DND-41 (cell line): Measurements from ENCODE around the gene PARD6G.
A peak's percentile ranks its signal among the peaks of the same experiment; 100 is the strongest.

Experiments used
- ATAC-seq: fragments of 200-7000 bp; cut with Tn5 transposase; 3 replicates; pipeline ENCODE4 v1.9.1; 2021; ENCODE audit warnings: low read depth; ENCODE audit not compliant: insufficient read depth
- DNase-seq: peaks from one replicate; pipeline ENCODE4 v3.0.0-alpha.2; 2020
- H2AFZ ChIP-seq: 2 replicates; pipeline ENCODE4 v1.6.0; 2012; ENCODE audit warnings: low read depth, low read length
- H3K27ac ChIP-seq: 2 replicates; pipeline ENCODE4 v1.5.1; 2012; ENCODE audit warnings: low read length, inconsistent platforms
- H3K27me3 ChIP-seq: fragments of 200-600 bp; sonication (generic); 2 replicates; pipeline ENCODE4 v1.6.0; 2012; ENCODE audit warnings: low read length, mild to moderate bottlenecking, inconsistent platforms; ENCODE audit not compliant: insufficient read depth, poor library complexity
- H3K36me3 ChIP-seq: 2 replicates; pipeline ENCODE4 v1.5.1; 2012; ENCODE audit warnings: low read length, inconsistent platforms; ENCODE audit not compliant: insufficient read depth
- H3K4me1 ChIP-seq: 2 replicates; pipeline ENCODE4 v1.5.1; 2012; ENCODE audit warnings: mild to moderate bottlenecking, low read length; ENCODE audit not compliant: insufficient read depth
- H3K4me2 ChIP-seq: 2 replicates; pipeline ENCODE4 v1.6.0; 2012; ENCODE audit warnings: mild to moderate bottlenecking, moderate library complexity, low read length, inconsistent platforms; ENCODE audit not compliant: insufficient read depth
- H3K4me3 ChIP-seq, 2 experiments: fragments of 200-600 bp in 1 of 2; shearing (Covaris generic) in 1 of 2; 2 replicates each; pipeline ENCODE4 v1.5.1; 2012 to 2016; ENCODE audit warnings: inconsistent platforms in 2 of 2, low read length in 2 of 2, mild to moderate bottlenecking in 2 of 2, low read depth in 1 of 2, moderate library complexity in 1 of 2
- H3K79me2 ChIP-seq: 2 replicates; pipeline ENCODE4 v1.6.0; 2012; ENCODE audit warnings: low read length, inconsistent platforms; ENCODE audit not compliant: insufficient read depth
- H3K9ac ChIP-seq: 2 replicates; pipeline ENCODE4 v1.6.0; 2012; ENCODE audit warnings: low read depth, mild to moderate bottlenecking, inconsistent platforms, low read length, moderate library complexity
- H3K9me3 ChIP-seq: 2 replicates; pipeline ENCODE4 v1.5.1; 2012; ENCODE audit warnings: low read length, moderate library complexity, mild to moderate bottlenecking, inconsistent platforms; ENCODE audit not compliant: insufficient read depth, severe bottlenecking
- H4K20me1 ChIP-seq: 2 replicates; pipeline ENCODE4 v1.6.0; 2012; ENCODE audit warnings: low read length; ENCODE audit not compliant: insufficient read depth
- CTCF ChIP-seq: IDR thresholded peaks from 2 replicates; pipeline ENCODE4 v1.5.1; 2012; ENCODE audit warnings: borderline replicate concordance, low read length, moderate library complexity, mild to moderate bottlenecking; ENCODE audit not compliant: poor library complexity, severe bottlenecking; ENCODE audit errors: extremely low read depth
- EZH2 ChIP-seq: IDR thresholded peaks from 3 replicates; pipeline ENCODE4 v1.6.1; 2012; ENCODE audit warnings: borderline replicate concordance, low read depth, mild to moderate bottlenecking, moderate library complexity, low read length, inconsistent platforms; ENCODE audit not compliant: severe bottlenecking

The PARD6G gene

GRCh38 chr18:80171054-80171872, 76.1 kb downstream of the PARD6G start:
- Histone ChIP-seq H3K4me3 (no peak overlapping the region), H3K27me3 (no peaks in the 10 kb centered on the region), H3K4me1 (peaks cover 47% of the 10 kb centered on the region), H3K9ac (no peak overlapping the region), H3K4me2 (no peak overlapping the region), H3K79me2 (no peaks in the 10 kb centered on the region), H2AFZ (no peak overlapping the region), H3K36me3 (no peaks in the 10 kb centered on the region), H4K20me1 (no peaks in the 10 kb centered on the region), H3K27ac (no peak overlapping the region), H3K9me3 (no peaks in the 10 kb centered on the region)
- TF ChIP-seq CTCF (peak; percentile 90), EZH2 (no peak)
- ATAC-seq, result no peak
- DNase-seq, result peak; percentile 29

GRCh38 chr18:80170395-80171053, 76.8 kb downstream of the PARD6G start:
- H3K4me3 ChIP-seq, result no peak overlapping the region

GRCh38 chr18:80169607-80170006, 77.7 kb downstream of the PARD6G start:
- no peak overlapping the region for H3K9ac ChIP-seq
- no peak overlapping the region for H3K27ac ChIP-seq
- TF ChIP-seq EZH2, result no peak
- no peak for TF ChIP-seq CTCF
- no peak overlapping the region for H3K4me3 ChIP-seq
- H3K9me3 ChIP-seq, result peaks cover 4% of the 10 kb centered on the region
- ATAC-seq (no peak), DNase-seq (no peak)
- no peaks in the 10 kb centered on the region for H3K27me3 ChIP-seq
- H4K20me1 ChIP-seq, result no peaks in the 10 kb centered on the region
- H2AFZ ChIP-seq, result no peak overlapping the region
- peaks cover 30% of the 10 kb centered on the region for H3K4me1 ChIP-seq
- no peak overlapping the region for H3K4me2 ChIP-seq
- no peaks in the 10 kb centered on the region for H3K79me2 ChIP-seq
- H3K36me3 ChIP-seq, result no peaks in the 10 kb centered on the region

More at GRCh38 chr18:80170395-80171053, 76.8 kb downstream of the PARD6G start:
- ATAC-seq, result no peak
- peaks cover 39% of the 10 kb centered on the region for H3K4me1 ChIP-seq
- no peak overlapping the region for H2AFZ ChIP-seq
- H3K79me2 ChIP-seq, result no peaks in the 10 kb centered on the region
- no peak overlapping the region for H3K4me2 ChIP-seq
- H4K20me1 ChIP-seq, result no peaks in the 10 kb centered on the region
- TF ChIP-seq EZH2 (no peak), CTCF (no peak)
- no peaks in the 10 kb centered on the region for H3K9me3 ChIP-seq
- H3K27me3 ChIP-seq, result no peaks in the 10 kb centered on the region
- no peaks in the 10 kb centered on the region for H3K36me3 ChIP-seq
- H3K27ac ChIP-seq, result no peak overlapping the region
- no peak overlapping the region for H3K9ac ChIP-seq
- DNase-seq, result no peak
